ENCODE results near the gene MTFMT.
"Not testable (repeated sequence)": the region's sequence is repeated elsewhere in the genome, so short reads cannot be mapped to it uniquely, and the experiment has no call there.

The MTFMT gene

GRCh38 chr15:65059931-65060596 is 30.6 kb upstream of the MTFMT start:
- no peak for DNase-seq

- no peak for DNase-seq
Measured at GRCh38 chr15:65059369-65059750, 29.9 kb upstream of the MTFMT start.

GRCh38 chr15:65058394-65059368 is 29.2 kb upstream of the MTFMT start:
- DNase-seq, result no peak

GRCh38 chr15:65057549-65057940 is 28.1 kb upstream of the MTFMT start:
- no peak for DNase-seq

GRCh38 chr15:65056868-65057548 is 27.6 kb upstream of the MTFMT start:
- DNase-seq, result no peak

- DNase-seq, result no peak
Measured at GRCh38 chr15:65056106-65056505, 26.7 kb upstream of the MTFMT start.

- no peak for DNase-seq
Measured at GRCh38 chr15:65055201-65055870, 25.9 kb upstream of the MTFMT start.

- peak; percentile 63 for DNase-seq
Measured at GRCh38 chr15:65054333-65055200, 25.1 kb upstream of the MTFMT start.

- no peak for DNase-seq
Measured at GRCh38 chr15:65052956-65053355, 23.5 kb upstream of the MTFMT start.

- no peak for DNase-seq
Measured at GRCh38 chr15:65051266-65051665, 21.8 kb upstream of the MTFMT start.

GRCh38 chr15:65050270-65050669 is 20.8 kb upstream of the MTFMT start:
- no peak for DNase-seq

GRCh38 chr15:65049418-65049840 is 20.0 kb upstream of the MTFMT start:
- peak; percentile 88 for DNase-seq

- DNase-seq, result no peak
Measured at GRCh38 chr15:65048241-65048640, 18.8 kb upstream of the MTFMT start.

GRCh38 chr15:65044724-65045481 is 15.5 kb upstream of the MTFMT start, which contains the start of gene SLC51B:
Gene SLC51B, plus strand, starts transcription at chr15:65045387. Its CDS starts 4,618 bp downstream, at chr15:65050005.
- no peak for DNase-seq

GRCh38 chr15:65044218-65044617 is 14.8 kb upstream of the MTFMT start:
- not testable (repeated sequence) for DNase-seq

GRCh38 chr15:65042776-65043327 is 13.4 kb upstream of the MTFMT start:
- no peak for DNase-seq

GRCh38 chr15:65041787-65042186 is 12.3 kb upstream of the MTFMT start:
- DNase-seq, result no peak

- no peak for DNase-seq
Measured at GRCh38 chr15:65040461-65040860, 11.0 kb upstream of the MTFMT start.

- no peak for DNase-seq
Measured at GRCh38 chr15:65038836-65039235, 9.4 kb upstream of the MTFMT start.

- no peak for DNase-seq
Measured at GRCh38 chr15:65038428-65038827, 9.0 kb upstream of the MTFMT start.

- DNase-seq, result no peak
Measured at GRCh38 chr15:65037309-65037708, 7.9 kb upstream of the MTFMT start.
